IPS-NIHi7 (cell line): ENCODE data around the gene OXTR.

Experiments used
- DNase-seq: peaks from one replicate; pipeline ENCODE4 v3.0.0; 2012; ENCODE audit warnings: mixed read lengths; ENCODE audit errors: extremely low spot score

The OXTR gene

GRCh38 chr3:8767667-8768363 is 1.6 kb downstream of the OXTR start:
- DNase-seq = peak; percentile 79

GRCh38 chr3:8767256-8767666 is 2.2 kb downstream of the OXTR start:
- no peak for DNase-seq

- DNase-seq = no peak
These were observed 3.3 kb downstream of the OXTR start for GRCh38 chr3:8766148-8766547.

DNA sequence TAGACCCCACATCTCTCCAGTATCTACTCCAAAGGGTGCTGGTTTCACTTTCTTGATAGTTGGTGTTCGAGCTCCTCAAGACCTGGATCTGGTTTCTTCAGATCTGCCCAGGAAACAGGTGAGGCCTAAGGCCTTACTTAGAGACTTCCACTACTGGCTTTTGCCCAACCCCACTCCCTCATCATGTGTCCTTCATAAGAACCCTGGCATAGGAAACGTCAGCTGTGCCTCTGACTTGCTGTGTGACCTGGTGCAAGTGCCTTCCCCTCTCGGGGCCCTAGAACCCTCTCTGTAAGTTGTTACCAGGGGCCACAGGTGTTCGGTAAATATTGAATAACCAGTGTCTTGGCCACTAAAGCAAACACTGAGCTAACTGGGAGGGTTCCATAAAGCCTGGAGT is 3.9 kb downstream of the OXTR start:
- no peak for DNase-seq

GRCh38 chr3:8764528-8764927 is 4.9 kb downstream of the OXTR start:
- no peak for DNase-seq

DNA sequence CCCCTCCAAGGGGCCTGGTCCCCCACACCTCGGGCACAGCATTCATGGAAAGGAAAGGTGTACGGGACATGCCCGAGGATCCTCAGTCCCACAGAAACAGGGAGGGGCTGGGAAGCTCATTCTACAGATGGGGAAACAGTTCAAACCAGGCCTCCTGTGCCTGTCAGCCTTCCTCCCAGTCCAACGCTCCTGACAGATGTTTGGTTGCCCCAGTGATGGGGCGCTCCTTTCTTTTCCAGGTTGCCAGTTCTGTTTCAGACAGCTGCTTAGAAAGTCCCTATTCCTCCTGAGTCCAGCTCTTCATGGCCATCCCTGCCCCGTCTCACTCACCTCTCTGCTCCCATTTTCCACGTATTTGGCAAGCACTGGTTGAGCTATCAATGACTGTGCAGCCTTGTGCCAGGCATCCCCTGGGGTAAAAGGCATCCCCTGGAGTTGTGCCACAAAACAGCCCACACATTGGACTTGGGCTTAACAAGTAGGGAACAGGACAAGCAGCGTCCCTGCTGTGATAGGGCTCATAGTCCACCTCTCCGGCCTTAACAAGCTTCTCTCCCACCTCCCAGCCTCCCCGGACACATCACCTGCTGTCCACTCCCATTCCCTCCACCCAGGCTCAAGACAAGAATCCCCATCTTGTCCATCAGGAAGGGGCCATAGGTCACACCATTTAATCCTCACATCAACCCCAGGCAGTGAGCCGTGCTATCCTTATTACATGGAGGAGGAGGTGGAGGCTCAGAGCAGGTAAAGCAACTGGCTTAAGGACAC is 6.6 kb downstream of the OXTR start:
- no peak for DNase-seq

DNA sequence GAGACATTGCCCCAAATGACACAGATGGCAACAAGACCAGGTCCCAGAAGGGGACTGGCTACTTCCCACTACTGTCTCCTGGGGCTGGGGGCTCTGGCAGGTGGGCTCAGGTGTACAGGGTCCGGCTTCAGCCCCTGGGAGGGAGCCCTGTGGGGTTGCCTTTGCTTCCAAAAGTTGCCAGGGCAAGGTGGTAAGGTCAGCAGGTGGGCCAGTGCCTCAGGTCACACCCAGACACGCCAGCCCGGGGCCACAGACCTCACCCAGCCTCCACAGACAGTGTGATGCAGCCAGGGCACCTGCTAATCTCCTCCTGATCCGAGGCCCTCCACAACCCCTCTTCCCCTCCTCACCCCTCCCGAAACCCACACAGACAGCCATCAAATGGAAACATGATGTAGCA is 7.5 kb downstream of the OXTR start:
- no peak for DNase-seq

- DNase-seq = no peak
These were observed 8.9 kb downstream of the OXTR start for GRCh38 chr3:8760506-8760905.

DNA sequence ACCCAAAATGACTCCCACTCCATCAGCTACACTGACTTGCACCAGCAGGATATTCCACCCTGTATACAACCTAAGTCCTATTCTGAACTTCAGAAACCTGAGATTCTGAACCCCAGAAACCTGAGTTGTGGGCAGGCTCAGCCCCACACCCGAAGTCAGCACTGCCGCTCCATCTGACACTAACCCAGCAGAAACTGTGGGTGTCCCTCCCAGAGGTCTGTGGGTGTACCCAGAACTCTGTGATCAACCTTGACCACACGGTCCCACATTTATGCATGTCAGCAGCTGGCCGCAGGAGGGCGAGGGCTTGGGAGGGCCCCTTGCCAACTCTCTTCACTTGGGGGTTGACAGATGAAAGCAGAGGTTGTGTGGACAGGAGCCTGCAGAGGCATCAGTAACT is 9.3 kb downstream of the OXTR start:
- no peak for DNase-seq

DNA sequence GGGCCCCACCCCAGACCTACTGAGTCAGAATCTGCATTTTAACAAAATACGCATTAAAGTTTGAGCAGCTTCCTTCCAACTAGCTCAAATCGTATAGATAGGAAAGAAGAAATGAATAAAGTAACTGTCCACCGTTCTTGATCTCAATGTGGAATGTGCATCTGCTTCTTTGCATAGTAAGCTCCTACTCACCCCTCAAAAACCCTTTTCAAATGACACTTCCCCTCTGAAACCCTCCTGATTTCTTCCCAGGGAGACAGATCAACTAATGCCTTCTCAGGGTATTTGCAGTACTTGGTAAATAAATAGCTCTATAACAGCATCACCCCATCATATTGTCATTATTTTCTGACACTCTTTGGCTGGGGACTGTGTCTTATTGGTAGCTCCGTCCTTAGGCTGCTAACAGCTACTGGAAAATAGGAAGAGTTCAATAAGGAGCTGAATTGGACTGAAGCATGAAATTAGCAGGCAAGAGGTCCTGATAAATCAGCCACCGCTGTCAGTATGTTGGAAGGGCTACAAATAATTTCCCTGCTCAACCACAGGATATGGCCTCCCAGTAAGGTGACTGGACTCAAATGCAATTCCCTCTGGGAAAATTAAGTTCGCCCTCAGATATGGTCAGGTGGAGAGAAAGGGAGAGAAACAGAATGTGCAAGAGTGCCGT is 10.2 kb downstream of the OXTR start:
- DNase-seq = no peak

- DNase-seq = no peak
These were observed 11.6 kb downstream of the OXTR start for GRCh38 chr3:8757551-8758518.

DNA sequence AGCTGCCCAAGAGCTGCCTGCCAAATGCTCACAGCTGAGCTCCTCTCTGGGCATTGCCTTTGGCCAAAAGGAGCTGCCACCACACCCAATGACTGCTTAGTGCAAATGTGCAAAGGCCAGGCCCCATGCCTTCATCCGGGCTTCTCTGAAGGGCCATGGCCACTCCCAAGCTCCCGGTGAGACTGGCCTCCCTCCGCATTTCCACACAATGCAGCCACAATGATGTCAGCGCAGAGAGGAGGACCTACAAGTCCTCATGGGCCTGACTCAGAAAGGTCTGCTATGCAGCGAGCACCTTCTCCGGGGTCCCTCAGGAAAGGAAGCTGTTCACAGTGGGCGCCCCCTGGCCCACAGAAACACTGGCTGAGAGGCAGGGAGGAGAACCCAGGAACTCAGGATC is 12.7 kb downstream of the OXTR start:
- DNase-seq = no peak

- peak; percentile 52 for DNase-seq
These were observed 13.7 kb downstream of the OXTR start for GRCh38 chr3:8755564-8756237.

DNA sequence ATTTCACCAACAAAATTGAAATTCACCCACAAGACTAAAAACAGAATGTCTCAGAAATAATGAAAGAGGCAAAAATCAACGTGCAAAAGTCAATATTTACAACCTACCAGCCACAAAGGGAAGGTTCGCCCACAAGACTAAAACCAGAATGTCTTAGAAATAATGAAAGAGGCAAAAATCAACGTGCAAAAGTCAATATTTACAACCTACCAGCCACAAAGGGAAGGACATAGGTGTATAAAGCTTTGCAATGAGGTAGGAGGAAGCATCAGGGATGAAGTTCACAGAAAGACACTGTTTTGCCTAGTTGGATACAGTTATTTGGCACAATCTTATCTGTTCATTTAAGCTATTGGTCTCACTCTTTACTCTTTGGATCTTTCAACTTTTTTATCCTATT is 14.3 kb downstream of the OXTR start:
- DNase-seq = no peak

DNA sequence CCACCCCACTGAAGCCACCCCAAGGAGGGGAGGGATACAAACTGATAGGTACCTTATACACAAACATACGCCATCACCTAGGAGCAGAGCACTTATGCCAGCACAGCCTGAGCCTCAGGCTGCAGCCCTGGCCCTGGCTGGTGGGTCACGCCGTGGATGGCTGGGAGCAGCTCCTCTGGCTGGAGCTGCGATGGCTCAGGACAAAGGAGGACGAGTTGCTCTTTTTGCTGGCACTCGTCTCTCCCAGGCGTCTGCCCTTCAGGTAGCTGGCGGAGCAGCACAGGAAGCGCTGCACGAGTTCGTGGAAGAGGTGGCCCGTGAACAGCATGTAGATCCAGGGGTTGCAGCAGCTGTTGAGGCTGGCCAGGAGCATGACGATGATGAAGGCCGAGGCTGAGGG is 16.6 kb downstream of the OXTR start:
- no peak for DNase-seq

DNA sequence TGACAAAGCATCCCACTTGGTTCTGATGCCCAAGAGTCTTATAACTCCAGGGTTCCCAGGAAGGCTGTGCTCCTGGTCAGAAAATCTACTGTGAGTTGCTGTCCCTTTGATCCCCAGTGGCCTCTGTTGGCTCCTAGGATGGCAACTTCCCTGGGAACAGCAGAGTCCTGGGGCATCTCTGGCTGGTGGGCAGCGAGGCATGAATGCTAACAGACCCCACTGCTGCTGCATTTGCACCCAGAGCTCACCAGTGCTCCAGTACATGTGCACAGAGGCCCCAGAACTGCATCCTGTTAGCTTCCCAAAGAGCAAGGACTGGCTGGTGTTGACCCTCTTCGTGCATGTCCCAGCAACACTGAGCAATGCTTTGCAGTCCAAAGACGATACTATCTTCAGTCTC is 20.1 kb downstream of the OXTR start:
- DNase-seq = no peak

DNA sequence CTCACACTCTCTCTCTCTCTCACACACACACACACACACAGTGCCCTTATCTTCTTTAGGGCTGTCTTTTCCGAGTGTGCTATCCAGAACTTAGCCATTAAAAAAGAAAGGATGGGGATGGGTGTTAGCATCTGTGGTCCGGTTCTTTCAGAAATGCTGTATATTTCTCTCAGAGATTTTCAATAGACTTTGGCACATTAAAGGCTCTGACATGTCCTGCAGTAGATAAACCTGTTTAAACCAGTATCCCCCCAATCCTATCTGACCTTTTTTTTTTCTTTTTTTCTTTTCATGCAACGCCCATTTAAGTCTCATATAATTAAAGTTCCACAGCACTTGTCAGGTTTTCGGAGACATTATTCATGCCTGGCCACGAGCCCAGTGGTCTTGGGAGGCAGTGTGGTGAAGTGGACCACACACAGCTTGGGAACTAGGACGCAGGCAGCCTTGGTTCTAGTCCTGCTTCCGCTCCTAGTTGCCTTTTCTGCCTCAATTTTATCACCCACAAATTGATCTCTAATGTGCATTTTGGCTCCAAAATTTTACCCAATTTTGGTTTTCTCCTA is 22.6 kb downstream of the OXTR start:
- no peak for DNase-seq

GRCh38 chr3:8745619-8746370 is 23.6 kb downstream of the OXTR start:
- no peak for DNase-seq

- DNase-seq = peak; percentile 28
These were observed 25.5 kb downstream of the OXTR start for GRCh38 chr3:8743911-8744310.

GRCh38 chr3:8743021-8743601 is 26.3 kb downstream of the OXTR start:
- DNase-seq = no peak
